Hematopoietic multipotent progenitor cell (in vitro differentiated cells): ENCODE results near the gene GFRA4. TPM values are rescaled to one million over a fixed set of nuclear protein-coding genes. Genes with fewer than 3 reads are reported as not detected.

Experiments
- DNase-seq, 3 donors: peaks; one replicate each; pipeline ENCODE4 v3.0.0-alpha.2; 2011 to 2015; ENCODE audit warnings: low read depth in 2 of 3, low spot score in 2 of 3
- total RNA-seq: library from RNA; depleted of rRNA; stranded (reverse); fragments of >200 nt; gene quantifications from one replicate; pipeline ENCODE4 v1.2.3, GENCODE V29; 2012

The GFRA4 gene
- total RNA-seq, 1 donor = not detected

DNA sequence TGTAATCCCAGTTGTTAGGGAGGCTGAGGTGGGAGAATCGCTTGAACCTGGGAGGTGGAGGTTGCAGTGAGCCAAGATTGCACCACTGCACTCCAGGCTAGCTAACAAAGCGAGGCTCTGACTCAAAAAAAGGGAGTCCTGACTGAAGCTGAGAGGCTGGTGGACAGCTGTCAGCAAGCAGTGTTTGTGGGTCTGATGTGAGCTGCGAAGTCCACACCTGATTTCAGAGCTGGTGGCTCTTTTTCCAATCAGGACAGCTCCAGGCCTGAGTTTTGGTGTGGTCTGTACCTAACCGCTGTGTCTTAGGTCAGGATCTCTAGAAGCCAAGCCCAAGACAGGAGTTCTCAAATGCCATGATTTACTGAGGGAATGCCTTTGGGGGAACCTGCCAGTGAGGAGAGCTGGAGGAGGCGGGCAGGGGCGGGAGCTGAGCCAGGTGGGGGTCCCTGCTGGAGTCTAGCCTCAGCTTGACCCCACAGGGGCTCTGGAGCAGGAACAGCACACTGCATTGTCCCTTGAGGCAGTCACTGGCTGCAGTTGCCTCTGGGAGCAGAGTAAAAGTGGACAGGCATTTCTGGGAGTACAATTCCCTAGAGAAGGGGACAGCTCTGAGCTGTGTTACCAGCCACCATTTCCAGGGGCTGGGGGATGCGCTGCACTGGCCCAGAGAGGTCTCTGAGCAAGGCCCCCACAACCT, 5.0 kb downstream of the GFRA4 start:
- DNase-seq = no peak

- no peak for DNase-seq
Observed at GRCh38 chr20:3655131-3655405, 8.1 kb downstream of the GFRA4 start.

DNA sequence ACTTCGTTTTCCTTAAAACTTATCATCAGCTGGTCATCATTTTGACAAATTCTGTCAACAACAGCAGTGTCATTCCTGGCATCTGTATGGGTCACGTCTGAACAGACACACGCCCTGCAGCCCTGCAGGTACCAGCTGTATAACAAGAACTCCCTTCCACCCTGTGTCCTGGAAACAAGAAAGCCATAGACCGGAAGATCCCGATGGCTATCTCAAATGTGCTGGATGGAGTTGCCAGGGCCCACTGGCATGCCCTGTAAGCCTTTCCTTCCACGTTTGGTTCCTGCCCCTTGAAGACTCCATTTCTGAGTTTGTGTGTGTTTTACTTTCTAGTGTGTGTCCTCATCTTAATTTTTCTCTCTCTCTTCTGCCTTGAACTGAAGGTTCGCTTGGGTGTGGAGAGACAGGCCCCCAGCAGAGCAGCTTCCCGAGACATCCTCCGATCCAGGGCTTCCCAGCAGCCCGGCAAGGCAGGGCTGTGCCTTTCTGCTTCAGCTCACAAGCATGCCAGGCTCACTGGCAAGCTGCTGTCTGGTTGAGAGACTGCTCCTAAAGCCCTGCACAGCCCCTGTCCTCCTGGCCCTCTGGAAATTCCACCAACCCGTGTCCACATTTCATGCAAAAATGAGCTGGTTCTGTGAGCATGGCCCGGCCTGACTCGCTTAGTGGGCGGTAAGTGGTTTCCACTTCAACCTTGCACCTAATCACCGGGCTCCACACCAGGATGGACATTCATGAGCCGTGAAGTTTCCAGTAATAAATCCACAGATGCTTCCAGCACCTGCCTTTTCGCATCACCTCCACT, 8.7 kb downstream of the GFRA4 start:
- no peak for DNase-seq

GRCh38 chr20:3653921-3654320, 9.3 kb downstream of the GFRA4 start:
- no peak for DNase-seq

DNA sequence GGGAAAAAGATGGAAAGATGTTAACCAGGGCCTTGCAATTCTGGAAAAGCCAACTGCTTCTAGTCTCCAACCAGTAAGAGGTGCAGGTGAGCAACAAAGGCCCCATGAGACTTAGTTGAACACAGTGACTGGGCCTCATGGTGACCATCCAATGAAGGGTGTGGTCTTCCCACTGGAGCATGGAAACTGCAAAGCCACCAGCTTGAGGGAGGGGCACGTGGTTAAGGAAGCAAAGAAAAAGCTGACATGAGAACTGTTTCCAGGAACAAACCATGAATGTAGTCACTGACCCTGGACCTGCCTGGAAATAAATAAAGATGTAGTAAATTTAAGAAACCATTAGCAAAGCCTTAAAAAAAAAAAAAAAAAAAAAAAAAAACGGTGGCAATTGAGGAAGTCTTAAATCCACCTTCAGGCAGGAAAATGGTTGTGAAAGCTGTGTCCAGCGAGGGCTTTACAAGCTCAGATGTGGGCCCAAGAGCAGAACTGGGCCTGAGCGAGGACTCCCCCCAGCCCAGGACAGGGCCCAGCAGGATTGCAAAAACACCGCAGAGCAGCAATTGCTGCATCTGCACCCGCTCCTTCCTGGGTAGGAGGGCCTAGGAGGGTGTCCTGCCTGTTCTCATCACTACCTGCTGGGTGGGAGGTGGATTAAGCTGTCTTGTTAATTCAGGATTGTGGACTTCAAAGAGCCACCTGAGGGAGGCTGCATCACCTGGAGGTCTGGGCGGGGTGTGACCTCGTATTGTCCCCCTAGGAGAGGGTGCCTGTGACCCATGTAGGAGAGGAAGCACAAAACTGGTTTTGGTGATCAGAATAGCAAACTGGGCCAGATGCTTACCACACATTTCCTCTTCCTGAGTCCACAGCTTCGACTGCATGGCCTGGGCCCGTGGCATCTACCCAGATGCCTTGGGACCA, 10.3 kb downstream of the GFRA4 start:
- no peak for DNase-seq

- DNase-seq = no peak
Observed at GRCh38 chr20:3652221-3652620, 11.0 kb downstream of the GFRA4 start.

DNA sequence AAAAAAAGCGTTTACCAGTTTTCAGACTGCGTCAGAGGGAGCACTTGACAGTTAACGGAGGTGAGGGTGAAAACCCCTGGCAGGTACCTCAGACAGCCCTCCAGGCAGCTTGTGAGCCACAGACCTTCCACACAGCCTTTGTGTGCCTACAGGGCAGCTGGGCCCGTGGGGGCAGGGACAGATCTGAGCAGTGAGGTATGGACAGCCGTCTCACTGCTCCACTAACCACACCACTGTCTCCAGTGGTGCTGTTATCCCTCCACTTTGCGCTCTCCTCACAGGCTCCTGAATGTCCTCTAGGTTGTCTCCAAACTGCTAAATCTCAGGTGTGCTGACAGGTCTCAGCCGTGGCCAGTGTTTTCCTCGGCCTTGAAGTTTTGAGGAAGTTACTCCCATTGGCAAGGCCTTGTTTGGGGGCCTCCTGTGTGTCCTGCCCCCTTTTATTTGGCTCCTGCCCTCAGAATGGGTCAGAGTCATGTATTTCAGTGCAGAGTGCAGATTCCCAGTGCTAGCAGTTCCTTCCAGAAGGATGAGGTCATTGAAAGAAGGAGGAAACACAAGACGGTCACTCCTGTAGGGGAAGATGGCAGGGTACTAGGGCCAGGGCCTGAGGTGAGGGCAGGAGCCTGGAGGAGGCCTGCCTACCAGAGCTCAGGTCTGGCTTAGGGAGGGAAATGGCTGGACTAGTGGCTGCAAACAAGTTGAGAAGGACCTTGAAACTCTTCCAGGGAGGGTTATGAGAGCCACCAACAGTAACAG, 11.8 kb downstream of the GFRA4 start:
- no peak for DNase-seq

DNA sequence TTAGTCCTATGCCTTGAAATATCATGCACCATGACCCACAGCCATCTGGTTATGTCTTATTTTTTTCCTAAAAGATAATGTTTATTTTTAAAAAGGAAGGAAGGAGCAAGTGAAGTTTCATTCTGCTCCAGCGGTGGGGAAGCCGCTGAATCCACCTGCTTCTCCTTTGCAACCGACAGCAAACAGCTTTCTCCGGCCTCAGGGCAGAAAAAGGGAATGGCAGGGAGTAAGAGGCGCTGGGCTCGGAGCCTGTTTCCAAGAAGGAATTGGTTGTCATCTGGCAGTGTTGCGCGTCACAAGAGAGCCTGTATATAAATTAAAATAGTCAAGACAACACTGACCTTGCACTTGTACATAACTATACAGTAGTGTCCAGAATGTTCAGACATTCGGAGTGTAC, 14.2 kb downstream of the GFRA4 start:
- no peak for DNase-seq

- DNase-seq = no peak
Observed at GRCh38 chr20:3647473-3647872, 15.7 kb downstream of the GFRA4 start.

DNA sequence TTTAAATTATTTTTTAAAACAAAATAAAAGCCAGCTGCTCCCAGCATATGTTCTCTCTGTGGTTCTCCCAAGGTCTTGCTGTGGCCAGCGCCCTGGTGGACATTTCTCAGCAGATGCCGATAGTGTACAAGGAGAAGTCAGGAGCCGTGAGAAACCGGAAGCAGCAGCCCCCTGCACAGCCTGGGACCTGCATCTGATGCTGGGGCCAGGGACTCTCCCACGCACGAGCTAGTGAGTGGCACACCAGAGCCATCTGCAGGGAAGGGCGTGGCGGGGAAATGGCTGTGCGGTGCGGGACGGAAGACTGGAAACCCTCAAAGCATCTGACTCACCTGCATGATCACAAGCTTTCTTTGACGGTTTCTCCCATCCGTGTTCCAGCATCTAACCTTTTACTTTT, 16.5 kb downstream of the GFRA4 start:
- DNase-seq = no peak

DNA sequence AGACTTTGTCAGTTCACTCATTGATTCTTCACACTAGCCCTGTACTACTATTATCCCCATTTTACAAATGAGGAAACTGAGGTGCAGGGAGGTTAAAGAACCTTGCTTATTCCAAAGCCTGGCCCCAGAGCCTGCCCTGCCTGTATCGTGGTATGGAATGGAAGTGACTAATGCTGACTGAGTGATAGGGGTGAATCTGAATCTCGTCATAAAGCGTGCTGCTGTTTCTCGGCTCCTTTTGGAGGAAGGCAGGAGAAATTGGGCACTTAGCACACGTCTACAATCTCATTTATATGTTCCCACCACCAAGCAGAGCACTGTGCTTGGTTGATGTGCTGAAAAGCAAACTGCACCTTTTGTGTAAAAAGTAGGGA, 17.1 kb downstream of the GFRA4 start:
- DNase-seq = no peak

- no peak for DNase-seq
Observed at GRCh38 chr20:3645309-3646066, 17.7 kb downstream of the GFRA4 start.

DNA sequence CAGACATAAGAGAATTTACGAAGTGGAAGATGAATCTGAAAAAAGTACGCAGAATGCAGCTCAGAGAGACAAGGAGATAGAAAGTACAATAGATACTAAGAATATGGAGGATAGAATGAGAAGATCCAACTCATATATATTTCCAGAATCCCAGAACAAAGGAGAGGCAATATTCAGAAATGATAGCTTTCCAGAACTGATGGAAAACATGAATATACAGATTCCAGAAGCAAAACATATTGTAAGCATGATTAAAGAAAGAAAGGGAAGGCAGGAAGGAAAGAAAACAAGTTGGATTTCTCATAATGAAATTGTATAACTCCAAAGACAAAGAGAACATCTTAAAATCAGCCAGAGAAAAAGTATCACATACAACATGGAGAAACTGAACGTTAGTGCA, 22.9 kb downstream of the GFRA4 start:
- DNase-seq = no peak

DNA sequence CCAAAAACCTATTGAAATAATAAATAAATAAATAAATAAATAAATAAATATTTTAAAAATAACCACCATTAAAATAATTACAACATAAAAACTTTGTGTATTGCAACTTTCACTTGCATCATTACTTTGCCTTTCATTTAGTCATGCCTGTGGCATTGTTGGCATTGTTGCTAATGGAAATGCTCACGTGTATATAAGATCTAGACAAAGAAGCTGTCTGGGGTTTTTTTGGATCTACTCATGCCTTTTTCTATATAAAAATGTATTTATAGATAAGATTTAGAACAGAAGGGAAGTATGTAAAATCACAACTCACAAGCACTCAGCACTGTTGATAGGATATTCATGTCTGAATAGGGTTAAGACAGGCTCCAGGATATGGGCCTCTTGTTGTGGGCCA, 27.9 kb downstream of the GFRA4 start:
- DNase-seq = no peak

DNA sequence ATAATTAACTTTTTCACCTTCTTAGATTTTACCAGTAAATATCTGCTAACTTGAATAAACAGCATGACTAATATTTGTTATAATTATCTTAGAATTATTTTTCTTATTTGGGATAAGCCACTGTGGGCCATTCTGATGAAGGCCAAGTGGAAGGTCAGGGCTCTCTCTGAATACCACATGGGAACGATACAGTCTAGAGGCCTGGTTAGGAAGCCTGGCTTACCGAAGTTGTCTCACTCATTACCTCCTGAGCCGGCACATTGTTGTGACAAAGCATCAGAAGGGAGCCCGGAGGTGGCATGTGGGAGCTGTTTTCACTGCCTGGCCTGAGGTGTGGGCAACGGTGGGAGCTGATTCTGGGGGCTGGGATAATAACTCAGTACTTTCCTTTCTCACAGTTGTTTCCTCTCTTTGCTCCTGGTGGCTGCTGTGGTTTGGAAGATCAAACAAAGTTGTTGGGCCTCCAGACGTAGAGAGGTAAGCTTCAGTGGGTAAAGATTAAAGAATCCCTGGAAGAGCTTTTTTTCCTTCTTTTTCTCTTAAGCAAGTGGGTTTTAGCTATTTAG, 29.2 kb downstream of the GFRA4 start:
- DNase-seq = no peak

DNA sequence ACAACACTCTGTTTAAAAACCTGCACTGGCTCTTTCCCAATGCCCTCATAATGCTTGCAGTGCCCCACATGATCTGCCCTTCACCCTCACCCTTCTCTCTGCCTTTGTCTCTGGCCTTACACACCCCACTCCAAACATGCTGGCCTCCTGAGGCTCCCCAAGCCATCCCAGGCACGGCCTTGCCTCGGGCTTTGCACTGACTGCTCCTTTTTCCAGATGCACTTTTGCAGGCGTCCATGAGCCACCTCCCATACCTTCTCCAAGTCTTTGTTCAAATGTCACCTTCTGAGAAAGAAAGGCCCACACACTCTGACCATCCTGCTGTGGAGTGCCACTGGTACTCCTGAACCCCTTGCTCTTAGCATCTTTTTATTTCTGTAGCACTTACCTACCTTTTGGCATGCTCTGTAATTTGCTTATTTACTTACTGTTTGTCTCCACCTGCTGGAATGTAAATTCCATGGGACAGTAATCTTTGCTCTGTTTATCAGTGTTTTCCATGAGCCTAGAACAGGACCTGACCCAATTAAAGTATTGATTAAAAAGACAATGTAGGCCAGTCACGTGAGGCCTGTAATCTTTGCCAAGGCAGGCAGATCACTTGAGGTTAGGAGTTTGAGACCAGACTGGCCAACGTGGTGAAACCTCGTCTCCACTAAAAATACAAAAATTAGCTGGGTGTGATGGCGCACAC, 30.7 kb downstream of the GFRA4 start:
- peak in 1 of 3 donors; percentile 3 for DNase-seq

GRCh38 chr20:3631534-3631933, 31.7 kb downstream of the GFRA4 start:
- no peak for DNase-seq

DNA sequence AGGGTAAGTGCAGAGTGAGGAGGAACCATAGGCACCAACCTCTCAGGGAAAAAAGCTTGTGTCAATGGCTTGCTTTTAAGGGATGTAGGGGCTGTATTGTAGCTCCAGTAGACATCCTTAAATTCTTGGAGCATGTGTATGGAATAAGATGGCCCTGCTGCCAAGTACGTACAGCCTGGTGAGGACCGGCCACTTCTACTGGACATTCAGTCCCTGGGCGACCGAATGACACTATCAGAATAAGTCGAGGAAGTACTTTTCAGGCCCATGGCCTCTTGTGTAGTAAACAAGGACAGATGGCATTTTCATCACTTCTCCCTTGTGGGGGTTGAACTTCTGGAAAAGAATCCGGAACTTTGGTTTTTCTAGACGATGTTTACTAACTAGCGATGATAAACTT, 32.8 kb downstream of the GFRA4 start:
- DNase-seq = no peak

- no peak for DNase-seq
Observed at GRCh38 chr20:3629893-3630292, 33.3 kb downstream of the GFRA4 start.
